ENCODE measurements around the gene C16orf96.

The C16orf96 gene

DNA sequence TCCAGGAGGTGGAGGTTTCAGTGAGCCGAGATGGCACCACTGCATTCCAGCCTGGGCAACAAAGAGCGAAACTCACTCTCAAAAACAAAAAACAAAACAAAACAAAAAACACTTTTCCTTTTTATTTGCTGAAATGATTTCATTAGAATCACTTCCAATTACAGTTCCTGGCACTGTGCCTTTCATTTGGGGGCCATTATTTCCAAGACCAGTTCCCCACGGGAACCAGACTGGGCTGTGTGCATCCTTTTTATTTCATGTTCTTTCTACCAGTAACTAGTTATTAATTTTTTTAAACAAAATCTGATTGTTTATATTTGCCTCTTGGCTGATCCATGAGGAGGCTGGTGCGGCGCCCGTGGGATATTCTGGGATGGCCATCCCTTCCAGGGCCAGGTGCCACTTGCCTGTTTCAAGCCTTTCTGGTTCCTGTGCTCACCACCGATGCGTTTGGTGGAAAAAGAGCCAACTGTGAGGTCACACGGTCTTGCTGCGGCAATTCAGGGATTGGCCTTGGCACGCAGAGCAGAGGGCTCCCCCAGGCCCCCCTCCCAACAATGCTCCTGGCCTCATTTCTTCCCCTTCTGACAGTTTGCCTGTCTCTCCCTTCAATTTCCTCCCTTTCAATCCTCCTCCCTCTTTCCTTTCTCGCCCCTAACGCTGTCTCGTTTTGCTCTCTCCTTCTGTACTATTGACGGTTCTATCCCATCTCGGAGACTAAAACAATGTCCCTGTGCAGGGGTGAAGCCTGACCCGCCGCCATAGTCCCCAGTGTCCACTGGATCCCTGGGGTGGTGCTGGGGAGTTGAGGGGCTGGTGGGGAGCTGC, 45.1 kb downstream of the C16orf96 start:
- no peak for TF ChIP-seq FOXM1 (IDR thresholded peaks at IDR 0.05; ENCODE audit: borderline replicate concordance, low read depth)
- no peak for TF ChIP-seq CEBPB (IDR thresholded peaks at IDR 0.05)
- no peak for TF ChIP-seq TAF1 (IDR thresholded peaks at IDR 0.05; ENCODE audit: low read depth)
- TF ChIP-seq ZBTB7A (IDR thresholded peaks at IDR 0.05; ENCODE audit: low read depth), result no peak
- no peak for TF ChIP-seq MAX (IDR thresholded peaks at IDR 0.05)
- TF ChIP-seq YY1 (IDR thresholded peaks at IDR 0.05; ENCODE audit: low read depth), result no peak

DNA sequence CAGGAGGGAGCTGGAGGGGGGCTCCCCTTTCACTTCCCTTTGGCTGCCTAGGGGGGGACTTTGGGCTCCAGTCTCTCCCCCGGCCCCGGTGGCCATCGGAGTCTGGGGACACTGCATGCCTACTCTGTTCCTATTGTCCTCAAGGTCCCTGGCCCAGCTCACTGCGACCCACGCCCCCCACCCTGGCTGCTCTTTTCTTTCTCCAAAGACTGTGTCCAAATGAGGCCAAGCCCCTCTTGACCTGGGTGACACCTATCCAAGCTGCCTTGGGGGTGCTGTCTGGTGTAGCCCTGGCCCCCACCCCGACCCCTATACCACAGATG, 45.7 kb downstream of the C16orf96 start:
- no peak for TF ChIP-seq ZBTB7A (IDR thresholded peaks at IDR 0.05; ENCODE audit: low read depth)
- TF ChIP-seq USF1 (IDR thresholded peaks at IDR 0.05), result no peak
- no peak for TF ChIP-seq FOXM1 (IDR thresholded peaks at IDR 0.05; ENCODE audit: borderline replicate concordance, low read depth)
- TF ChIP-seq CEBPB (IDR thresholded peaks at IDR 0.05), result no peak
- no peak for TF ChIP-seq TEAD4 (IDR thresholded peaks at IDR 0.05)
- TF ChIP-seq CREB1 (IDR thresholded peaks at IDR 0.05; ENCODE audit: low read depth), result no peak
- TF ChIP-seq, protein P1, sequence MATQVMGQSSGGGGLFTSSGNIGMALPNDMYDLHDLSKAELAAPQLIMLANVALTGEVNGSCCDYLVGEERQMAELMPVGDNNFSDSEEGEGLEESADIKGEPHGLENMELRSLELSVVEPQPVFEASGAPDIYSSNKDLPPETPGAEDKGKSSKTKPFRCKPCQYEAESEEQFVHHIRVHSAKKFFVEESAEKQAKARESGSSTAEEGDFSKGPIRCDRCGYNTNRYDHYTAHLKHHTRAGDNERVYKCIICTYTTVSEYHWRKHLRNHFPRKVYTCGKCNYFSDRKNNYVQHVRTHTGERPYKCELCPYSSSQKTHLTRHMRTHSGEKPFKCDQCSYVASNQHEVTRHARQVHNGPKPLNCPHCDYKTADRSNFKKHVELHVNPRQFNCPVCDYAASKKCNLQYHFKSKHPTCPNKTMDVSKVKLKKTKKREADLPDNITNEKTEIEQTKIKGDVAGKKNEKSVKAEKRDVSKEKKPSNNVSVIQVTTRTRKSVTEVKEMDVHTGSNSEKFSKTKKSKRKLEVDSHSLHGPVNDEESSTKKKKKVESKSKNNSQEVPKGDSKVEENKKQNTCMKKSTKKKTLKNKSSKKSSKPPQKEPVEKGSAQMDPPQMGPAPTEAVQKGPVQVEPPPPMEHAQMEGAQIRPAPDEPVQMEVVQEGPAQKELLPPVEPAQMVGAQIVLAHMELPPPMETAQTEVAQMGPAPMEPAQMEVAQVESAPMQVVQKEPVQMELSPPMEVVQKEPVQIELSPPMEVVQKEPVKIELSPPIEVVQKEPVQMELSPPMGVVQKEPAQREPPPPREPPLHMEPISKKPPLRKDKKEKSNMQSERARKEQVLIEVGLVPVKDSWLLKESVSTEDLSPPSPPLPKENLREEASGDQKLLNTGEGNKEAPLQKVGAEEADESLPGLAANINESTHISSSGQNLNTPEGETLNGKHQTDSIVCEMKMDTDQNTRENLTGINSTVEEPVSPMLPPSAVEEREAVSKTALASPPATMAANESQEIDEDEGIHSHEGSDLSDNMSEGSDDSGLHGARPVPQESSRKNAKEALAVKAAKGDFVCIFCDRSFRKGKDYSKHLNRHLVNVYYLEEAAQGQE (IDR thresholded peaks at IDR 0.05; ENCODE audit: low read depth), result no peak
- TF ChIP-seq EGR1 (IDR thresholded peaks at IDR 0.05), result no peak
- no peak for TF ChIP-seq TAF1 (IDR thresholded peaks at IDR 0.05; ENCODE audit: low read depth)
- no peak for TF ChIP-seq RAD21 (IDR thresholded peaks at IDR 0.05; ENCODE audit: low read depth)
- no peak for TF ChIP-seq EP300 (IDR thresholded peaks at IDR 0.05; ENCODE audit: borderline replicate concordance)
- TF ChIP-seq TCF12 (IDR thresholded peaks at IDR 0.05; ENCODE audit: low read depth), result no peak
- no peak for TF ChIP-seq NFIC (IDR thresholded peaks at IDR 0.05)

DNA sequence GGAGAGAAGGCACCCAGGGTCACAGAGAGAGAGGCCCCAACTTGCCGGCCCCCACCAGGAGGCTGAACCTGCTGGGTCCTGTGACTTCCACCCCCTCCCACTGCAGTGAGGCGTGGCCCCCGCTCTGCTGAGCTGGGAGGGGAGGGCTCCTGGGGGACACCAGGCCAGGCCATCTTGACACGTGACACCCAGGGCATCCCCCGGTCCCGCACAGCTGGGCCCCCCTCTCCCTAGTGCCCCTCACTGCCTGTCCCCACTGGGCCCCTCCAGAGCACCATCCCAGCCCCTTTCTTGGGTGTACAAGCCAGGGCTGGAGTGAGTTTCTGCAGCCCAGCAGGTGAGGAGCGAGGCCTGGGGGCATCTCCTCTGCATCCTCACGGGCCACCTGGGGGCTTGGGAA, 46.2 kb downstream of the C16orf96 start:
- TF ChIP-seq CEBPB (IDR thresholded peaks at IDR 0.05) (no peak), EGR1 (IDR thresholded peaks at IDR 0.05) (no peak), MAX (IDR thresholded peaks at IDR 0.05) (no peak), TAF1 (IDR thresholded peaks at IDR 0.05; ENCODE audit: low read depth) (no peak), TCF12 (IDR thresholded peaks at IDR 0.05; ENCODE audit: low read depth) (no peak), USF1 (IDR thresholded peaks at IDR 0.05) (no peak), TEAD4 (IDR thresholded peaks at IDR 0.05) (no peak), CREB1 (IDR thresholded peaks at IDR 0.05; ENCODE audit: low read depth) (no peak), NFIC (IDR thresholded peaks at IDR 0.05) (no peak), EP300 (IDR thresholded peaks at IDR 0.05; ENCODE audit: borderline replicate concordance) (no peak)
- TF ChIP-seq, protein P1 (IDR thresholded peaks at IDR 0.05; ENCODE audit: low read depth), result no peak

DNA sequence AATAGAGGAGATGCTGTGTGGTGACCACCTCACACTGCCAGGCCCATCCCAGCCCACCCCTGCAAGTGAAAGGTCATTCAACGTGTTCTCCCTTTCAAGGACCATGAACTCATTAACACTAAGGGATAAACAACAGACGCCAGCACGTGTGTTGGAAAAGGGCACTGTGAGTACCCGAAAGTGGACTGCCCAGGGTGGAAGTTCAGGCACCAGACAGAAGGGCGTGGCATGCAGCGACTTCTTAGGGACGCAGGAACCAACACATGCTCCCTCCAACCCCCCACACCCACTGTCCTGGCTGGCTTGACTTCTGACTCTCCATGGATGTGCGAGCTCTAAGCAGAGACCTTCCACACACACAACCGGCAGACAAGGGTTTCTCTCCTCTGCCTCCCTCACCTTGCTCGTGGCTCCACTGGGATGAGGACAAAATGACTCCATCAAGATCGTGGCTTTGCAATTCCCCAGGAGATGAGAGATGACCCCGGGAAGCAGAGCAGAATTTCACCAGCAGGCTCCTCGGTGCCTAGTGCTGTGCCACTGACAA, 47.6 kb downstream of the C16orf96 start:
- TF ChIP-seq RAD21 (IDR thresholded peaks at IDR 0.05; ENCODE audit: low read depth) (no peak), EP300 (IDR thresholded peaks at IDR 0.05; ENCODE audit: borderline replicate concordance) (no peak)

DNA sequence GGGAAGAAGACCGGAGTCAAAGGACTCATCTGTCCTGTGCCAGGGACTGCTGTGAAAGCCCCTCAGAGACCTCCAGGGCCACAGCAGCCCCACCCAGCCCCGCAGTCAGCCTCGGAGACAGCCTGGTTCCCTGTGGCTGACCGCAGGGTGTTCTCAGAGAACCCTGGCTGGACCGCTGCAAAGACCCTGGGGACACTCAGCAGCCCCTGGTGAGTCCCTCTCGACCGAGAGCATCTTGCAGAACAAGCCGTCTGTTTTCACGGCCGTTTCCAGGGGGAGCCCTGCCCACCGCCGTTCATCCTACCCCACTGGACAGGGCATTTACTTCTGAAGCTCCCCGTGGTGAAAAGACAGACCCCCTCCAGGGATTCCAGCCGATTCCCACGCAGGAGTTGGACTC, 48.3 kb downstream of the C16orf96 start:
- TF ChIP-seq ZBTB7A (IDR thresholded peaks at IDR 0.05; ENCODE audit: low read depth) (no peak), RAD21 (IDR thresholded peaks at IDR 0.05; ENCODE audit: low read depth) (no peak), CEBPB (IDR thresholded peaks at IDR 0.05) (no peak), EP300 (IDR thresholded peaks at IDR 0.05; ENCODE audit: borderline replicate concordance) (no peak), YY1 (IDR thresholded peaks at IDR 0.05; ENCODE audit: low read depth) (no peak), USF1 (IDR thresholded peaks at IDR 0.05) (no peak), MAX (IDR thresholded peaks at IDR 0.05) (no peak), FOXM1 (IDR thresholded peaks at IDR 0.05; ENCODE audit: borderline replicate concordance, low read depth) (no peak), TCF12 (IDR thresholded peaks at IDR 0.05; ENCODE audit: low read depth) (no peak), NFIC (IDR thresholded peaks at IDR 0.05) (no peak), CREB1 (IDR thresholded peaks at IDR 0.05; ENCODE audit: low read depth) (no peak), TAF1 (IDR thresholded peaks at IDR 0.05; ENCODE audit: low read depth) (no peak), TEAD4 (IDR thresholded peaks at IDR 0.05) (no peak), EGR1 (IDR thresholded peaks at IDR 0.05) (no peak)
- TF ChIP-seq, protein P1 (IDR thresholded peaks at IDR 0.05; ENCODE audit: low read depth), result no peak
